ENCODE results near the gene GJA5.

The GJA5 gene

GRCh38 chr1:147756341-147756740 is 4.1 kb downstream of the GJA5 start:
- TF ChIP-seq JUND (IDR thresholded peaks at IDR 0.05; ENCODE audit: low read depth): no peak
- in situ Hi-C loops (cut with HindIII; ENCODE audit: low pct_unique_long_range_greater_than_20kb, low sequenced_read_pairs): no loop called here
- no peak for DNase-seq (ENCODE audit: low read depth in 1 of 2, low spot score in 1 of 2)

- in situ Hi-C loops (cut with HindIII; ENCODE audit: low pct_unique_long_range_greater_than_20kb, low sequenced_read_pairs): no loop called here
- no peak for DNase-seq (ENCODE audit: low read depth in 1 of 2, low spot score in 1 of 2)
- no peak for TF ChIP-seq JUND (IDR thresholded peaks at IDR 0.05; ENCODE audit: low read depth)
Observed at GRCh38 chr1:147754661-147755060, 5.7 kb downstream of the GJA5 start.

- in situ Hi-C loops (cut with HindIII; ENCODE audit: low pct_unique_long_range_greater_than_20kb, low sequenced_read_pairs): no loop called here
- TF ChIP-seq JUND (IDR thresholded peaks at IDR 0.05; ENCODE audit: low read depth): no peak
- no peak for DNase-seq (ENCODE audit: low read depth in 1 of 2, low spot score in 1 of 2)
Observed at GRCh38 chr1:147753081-147753480, 7.3 kb downstream of the GJA5 start.

GRCh38 chr1:147752511-147752910 is 7.9 kb downstream of the GJA5 start:
- in situ Hi-C loops (cut with HindIII; ENCODE audit: low pct_unique_long_range_greater_than_20kb, low sequenced_read_pairs): no loop called here
- DNase-seq (ENCODE audit: low read depth in 1 of 2, low spot score in 1 of 2): no peak
- no peak for TF ChIP-seq JUND (IDR thresholded peaks at IDR 0.05; ENCODE audit: low read depth)

GRCh38 chr1:147751346-147751745 is 9.1 kb downstream of the GJA5 start:
- TF ChIP-seq JUND (IDR thresholded peaks at IDR 0.05; ENCODE audit: low read depth): no peak
- no peak for DNase-seq (ENCODE audit: low read depth in 1 of 2, low spot score in 1 of 2)
- in situ Hi-C loops (cut with HindIII; ENCODE audit: low pct_unique_long_range_greater_than_20kb, low sequenced_read_pairs): no loop called here

- TF ChIP-seq JUND (IDR thresholded peaks at IDR 0.05; ENCODE audit: low read depth): no peak
- no peak for DNase-seq (ENCODE audit: low read depth in 1 of 2, low spot score in 1 of 2)
- in situ Hi-C loops (cut with HindIII; ENCODE audit: low pct_unique_long_range_greater_than_20kb, low sequenced_read_pairs): no loop called here
Observed at GRCh38 chr1:147750618-147751217, 9.7 kb downstream of the GJA5 start.

GRCh38 chr1:147749792-147750191 is 10.6 kb downstream of the GJA5 start:
- no peak for DNase-seq (ENCODE audit: low read depth in 1 of 2, low spot score in 1 of 2)
- in situ Hi-C loops (cut with HindIII; ENCODE audit: low pct_unique_long_range_greater_than_20kb, low sequenced_read_pairs): no loop called here

GRCh38 chr1:147748676-147749350 is 11.6 kb downstream of the GJA5 start:
- in situ Hi-C loops (cut with HindIII; ENCODE audit: low pct_unique_long_range_greater_than_20kb, low sequenced_read_pairs): no loop called here
- no peak for DNase-seq (ENCODE audit: low read depth in 1 of 2, low spot score in 1 of 2)
- TF ChIP-seq JUND (IDR thresholded peaks at IDR 0.05; ENCODE audit: low read depth): no peak

More at GRCh38 chr1:147749792-147750191, 10.6 kb downstream of the GJA5 start:
- no peak for TF ChIP-seq JUND (IDR thresholded peaks at IDR 0.05; ENCODE audit: low read depth)

GRCh38 chr1:147747966-147748365 is 12.4 kb downstream of the GJA5 start:
- DNase-seq (ENCODE audit: low read depth in 1 of 2, low spot score in 1 of 2): no peak
- in situ Hi-C loops (cut with HindIII; ENCODE audit: low pct_unique_long_range_greater_than_20kb, low sequenced_read_pairs): no loop called here
- no peak for TF ChIP-seq JUND (IDR thresholded peaks at IDR 0.05; ENCODE audit: low read depth)

- in situ Hi-C loops (cut with HindIII; ENCODE audit: low pct_unique_long_range_greater_than_20kb, low sequenced_read_pairs): no loop called here
- TF ChIP-seq JUND (IDR thresholded peaks at IDR 0.05; ENCODE audit: low read depth): no peak
Observed at GRCh38 chr1:147745271-147745670, 15.1 kb downstream of the GJA5 start.

GRCh38 chr1:147741065-147741464 is 19.3 kb downstream of the GJA5 start:
- DNase-seq (ENCODE audit: low read depth in 1 of 2, low spot score in 1 of 2): no peak
- TF ChIP-seq JUND (IDR thresholded peaks at IDR 0.05; ENCODE audit: low read depth): no peak
- in situ Hi-C loops (cut with HindIII; ENCODE audit: low pct_unique_long_range_greater_than_20kb, low sequenced_read_pairs): no loop called here

More at GRCh38 chr1:147745271-147745670, 15.1 kb downstream of the GJA5 start:
- DNase-seq (ENCODE audit: low read depth in 1 of 2, low spot score in 1 of 2): no peak

GRCh38 chr1:147740391-147740790 is 20.0 kb downstream of the GJA5 start:
- DNase-seq (ENCODE audit: low read depth in 1 of 2, low spot score in 1 of 2): no peak
- no peak for TF ChIP-seq JUND (IDR thresholded peaks at IDR 0.05; ENCODE audit: low read depth)
- in situ Hi-C loops (cut with HindIII; ENCODE audit: low pct_unique_long_range_greater_than_20kb, low sequenced_read_pairs): no loop called here

GRCh38 chr1:147738739-147739476 is 21.5 kb downstream of the GJA5 start:
- in situ Hi-C loops (cut with HindIII; ENCODE audit: low pct_unique_long_range_greater_than_20kb, low sequenced_read_pairs): no loop called here
- no peak for TF ChIP-seq JUND (IDR thresholded peaks at IDR 0.05; ENCODE audit: low read depth)
- no peak for DNase-seq (ENCODE audit: low read depth in 1 of 2, low spot score in 1 of 2)
